PC-3 (cell line): ENCODE results near the gene CDC5L. TPM values are rescaled to one million over a fixed set of nuclear protein-coding genes. Genes with fewer than 3 reads are reported as not detected.
A peak's percentile ranks its signal among the peaks of the same experiment; 100 is the strongest.

Experiments
- ATAC-seq: fragments of 200-7000 bp; cut with Tn5 transposase; 2 replicates; pipeline ENCODE4 v1.9.1; 2020; ENCODE audit warnings: mild to moderate bottlenecking, moderate library complexity
- BruUV-seq: library from RNA; stranded (reverse); fragments of 400-500 nt; replicated peaks from 2 replicates; lab custom pipeline; 2021; lab: Mats Ljungman, UMichigan
- CTCF ChIA-PET: fragments of 300-600 bp; sonication (Branson Sonifier 250); formaldehyde crosslinking; loops from one replicate; lab custom pipeline; 2022; ENCODE audit warnings: antibody characterized with exemption; lab: Charles Lee
- POLR2A ChIA-PET: fragments of 300-600 bp; sonication (Branson Sonifier 250); formaldehyde crosslinking; loops from one replicate; lab custom pipeline; 2022; ENCODE audit warnings: antibody characterized with exemption; ENCODE audit not compliant: unreplicated experiment; lab: Charles Lee
- DNase-seq: peaks from one replicate; pipeline ENCODE4 v3.0.0-alpha.2; 2015
- H2AFZ ChIP-seq: fragments of 300-600 bp; sonication (generic); 2 replicates; pipeline ENCODE4 v1.6.0; 2016; ENCODE audit warnings: antibody characterized with exemption, low read length
- H3F3A ChIP-seq: fragments of 300-600 bp; sonication (generic); one replicate; pipeline ENCODE4 v1.6.0; 2017; ENCODE audit warnings: antibody characterized with exemption, low read length, control low read depth, mild to moderate bottlenecking; ENCODE audit not compliant: unreplicated experiment
- H3K27ac ChIP-seq: fragments of 300-600 bp; sonication (generic); 2 replicates; pipeline ENCODE4 v1.5.1; 2016; ENCODE audit warnings: mild to moderate bottlenecking, low read length
- H3K27me3 ChIP-seq: fragments of 300-600 bp; sonication (generic); 2 replicates; pipeline ENCODE4 v1.6.1; 2016; ENCODE audit warnings: low read length, mixed read lengths
- H3K36me3 ChIP-seq: fragments of 300-600 bp; sonication (generic); 2 replicates; pipeline ENCODE4 v1.6.1; 2016; ENCODE audit warnings: low read depth, mixed run types, low read length, mixed read lengths
- H3K4me1 ChIP-seq: fragments of 300-600 bp; sonication (generic); 2 replicates; pipeline ENCODE4 v1.5.1; 2016; ENCODE audit warnings: low read length; ENCODE audit not compliant: insufficient read depth
- H3K4me2 ChIP-seq: fragments of 300-600 bp; sonication (generic); 2 replicates; pipeline ENCODE4 v1.6.0; 2016; ENCODE audit warnings: low read length
- H3K4me3 ChIP-seq: fragments of 300-600 bp; sonication (generic); 2 replicates; pipeline ENCODE4 v1.5.1; 2016; ENCODE audit warnings: mild to moderate bottlenecking, low read length, mixed read lengths
- H3K79me2 ChIP-seq: fragments of 300-600 bp; sonication (generic); 2 replicates; pipeline ENCODE4 v1.6.1; 2017; ENCODE audit warnings: low read length, mixed read lengths
- H3K9ac ChIP-seq: fragments of 300-600 bp; sonication (generic); 2 replicates; pipeline ENCODE4 v1.6.0; 2016; ENCODE audit warnings: mild to moderate bottlenecking, low read length
- H3K9me2 ChIP-seq: fragments of 300-600 bp; sonication (generic); replicated peaks from 2 replicates; pipeline ENCODE4 v1.6.1; 2016; ENCODE audit warnings: mixed run types, low read length, mixed read lengths
- H3K9me3 ChIP-seq: fragments of 300-600 bp; sonication (generic); 2 replicates; pipeline ENCODE4 v1.6.1; 2016; ENCODE audit warnings: low read length, mixed read lengths
- H4K20me1 ChIP-seq: fragments of 300-600 bp; sonication (generic); 2 replicates; pipeline ENCODE4 v1.6.1; 2016; ENCODE audit warnings: low read length, mixed read lengths
- EZH2 ChIP-seq: fragments of 300-600 bp; sonication (generic); IDR thresholded peaks from one replicate; pipeline ENCODE4 v1.6.1; 2017; ENCODE audit warnings: antibody characterized with exemption, mild to moderate bottlenecking, low read length; ENCODE audit not compliant: unreplicated experiment
- EZH2phosphoT487 ChIP-seq: fragments of 300-600 bp; sonication (generic); IDR thresholded peaks from 2 replicates; pipeline ENCODE4 v1.6.1; 2018; ENCODE audit warnings: mild to moderate bottlenecking, antibody characterized with exemption, low read length, borderline replicate concordance
- intact Hi-C: fragments of 100-400 bp; cut with micrococcal nuclease; formaldehyde crosslinking; loops from 2 replicates; pipeline ENCODE4 v1.9.0; 2023
- total RNA-seq: library from RNA; depleted of rRNA; stranded (reverse); fragments of >200 nt; gene quantifications from 2 replicates; pipeline ENCODE4 v1.2.3, GENCODE V29; 2014
- TF ChIP-seq, protein P1 (sequence below): fragments of 300-600 bp; sonication (generic); conservative IDR thresholded peaks from 2 replicates; pipeline ENCODE4 v1.5.1; 2017; ENCODE audit warnings: antibody characterized with exemption, low read depth, mild to moderate bottlenecking, low read length

Gene CDC5L
- total RNA-seq, 1 experiment from 2014 or later, result 23.0 TPM

DNA sequence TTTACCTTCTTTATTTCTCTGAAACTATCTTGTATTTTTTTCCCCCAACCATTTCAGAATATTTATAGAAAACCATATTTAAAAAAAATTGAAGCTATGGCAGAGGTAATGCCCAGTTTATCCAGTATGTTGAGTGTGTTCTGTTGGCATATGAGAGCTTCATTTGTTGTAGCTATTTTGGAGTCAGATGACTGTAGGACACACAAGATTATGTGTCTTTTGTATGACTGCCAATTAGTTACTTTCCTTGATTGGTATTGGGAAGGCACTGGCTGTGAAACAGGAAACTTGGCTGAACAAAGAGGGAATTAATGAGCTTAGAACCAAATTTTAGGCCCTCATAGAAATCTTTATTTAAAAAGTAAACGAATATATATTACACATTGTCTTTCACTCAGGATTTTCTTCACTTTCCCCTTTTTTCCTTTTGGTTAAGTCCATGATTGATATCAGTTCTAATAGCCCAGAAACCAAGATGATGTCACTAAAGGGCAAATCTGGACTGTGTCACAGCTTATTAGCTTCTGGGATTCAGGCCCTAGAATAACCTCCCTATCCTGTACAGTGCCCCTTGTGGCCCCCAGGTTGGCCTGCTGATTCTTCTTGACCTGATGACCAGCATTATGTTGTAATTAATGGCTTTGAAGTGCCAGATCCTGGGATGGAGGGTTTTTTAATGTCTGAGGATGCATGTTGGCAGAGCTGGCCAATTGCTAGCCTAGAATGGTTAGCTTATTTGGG, 10.1 kb downstream of the CDC5L start:
- H3K27ac ChIP-seq, result no peak overlapping the region
- intact Hi-C loops, result no loop called here
- no peak for ATAC-seq
- CTCF ChIA-PET, result no interaction called here
- H3K9me3 ChIP-seq, result no peaks in the 10 kb centered on the region
- no peaks in the 10 kb centered on the region for H4K20me1 ChIP-seq
- H3K4me1 ChIP-seq, result no peaks in the 10 kb centered on the region
- POLR2A ChIA-PET, result no interaction called here
- H3K36me3 ChIP-seq, result peaks cover 80% of the 10 kb centered on the region
- peaks cover 16% of the 10 kb centered on the region for H3K79me2 ChIP-seq
- no peak overlapping the region for H3K4me2 ChIP-seq
- no peak overlapping the region for H3K4me3 ChIP-seq
- no peaks in the 10 kb centered on the region for H3K27me3 ChIP-seq
- no peak overlapping the region for H3K9ac ChIP-seq
- no peak overlapping the region for H2AFZ ChIP-seq
- no peaks in the 10 kb centered on the region for H3F3A ChIP-seq
- no peaks in the 10 kb centered on the region for H3K9me2 ChIP-seq
- no TSS peak for BruUV-seq
- TF ChIP-seq EZH2phosphoT487 (no peak), EZH2 (no peak)
- TF ChIP-seq, protein P1, sequence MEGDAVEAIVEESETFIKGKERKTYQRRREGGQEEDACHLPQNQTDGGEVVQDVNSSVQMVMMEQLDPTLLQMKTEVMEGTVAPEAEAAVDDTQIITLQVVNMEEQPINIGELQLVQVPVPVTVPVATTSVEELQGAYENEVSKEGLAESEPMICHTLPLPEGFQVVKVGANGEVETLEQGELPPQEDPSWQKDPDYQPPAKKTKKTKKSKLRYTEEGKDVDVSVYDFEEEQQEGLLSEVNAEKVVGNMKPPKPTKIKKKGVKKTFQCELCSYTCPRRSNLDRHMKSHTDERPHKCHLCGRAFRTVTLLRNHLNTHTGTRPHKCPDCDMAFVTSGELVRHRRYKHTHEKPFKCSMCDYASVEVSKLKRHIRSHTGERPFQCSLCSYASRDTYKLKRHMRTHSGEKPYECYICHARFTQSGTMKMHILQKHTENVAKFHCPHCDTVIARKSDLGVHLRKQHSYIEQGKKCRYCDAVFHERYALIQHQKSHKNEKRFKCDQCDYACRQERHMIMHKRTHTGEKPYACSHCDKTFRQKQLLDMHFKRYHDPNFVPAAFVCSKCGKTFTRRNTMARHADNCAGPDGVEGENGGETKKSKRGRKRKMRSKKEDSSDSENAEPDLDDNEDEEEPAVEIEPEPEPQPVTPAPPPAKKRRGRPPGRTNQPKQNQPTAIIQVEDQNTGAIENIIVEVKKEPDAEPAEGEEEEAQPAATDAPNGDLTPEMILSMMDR, result 0 out of 2 replicates have a peak, but pooled peaks have one; percentile 10
- no peak for DNase-seq

GRCh38 chr6:44399991-44400390, 12.5 kb downstream of the CDC5L start:
- ChIA-PET POLR2A (no interaction called here), CTCF (no interaction called here)
- TF ChIP-seq EZH2phosphoT487 (no peak), EZH2 (no peak)
- TF ChIP-seq, protein P1, result no peak
- no peak overlapping the region for H2AFZ ChIP-seq
- no peak overlapping the region for H3K27ac ChIP-seq
- no peak overlapping the region for H3K9ac ChIP-seq
- peaks cover 77% of the 10 kb centered on the region for H3K36me3 ChIP-seq
- H3K4me3 ChIP-seq, result no peak overlapping the region
- BruUV-seq, result no TSS peak
- H3K9me3 ChIP-seq, result no peaks in the 10 kb centered on the region
- H3F3A ChIP-seq, result peaks cover 3% of the 10 kb centered on the region
- peaks cover 18% of the 10 kb centered on the region for H3K79me2 ChIP-seq
- no peak for DNase-seq
- 0 out of 2 replicates have a peak, but pooled peaks cover 5% of the 10 kb centered on the region for H4K20me1 ChIP-seq
- no peak for ATAC-seq
- H3K9me2 ChIP-seq, result no peaks in the 10 kb centered on the region
- no peaks in the 10 kb centered on the region for H3K27me3 ChIP-seq
- peaks cover 10% of the 10 kb centered on the region for H3K4me1 ChIP-seq
- intact Hi-C loops, result no loop called here
- no peak overlapping the region for H3K4me2 ChIP-seq

DNA sequence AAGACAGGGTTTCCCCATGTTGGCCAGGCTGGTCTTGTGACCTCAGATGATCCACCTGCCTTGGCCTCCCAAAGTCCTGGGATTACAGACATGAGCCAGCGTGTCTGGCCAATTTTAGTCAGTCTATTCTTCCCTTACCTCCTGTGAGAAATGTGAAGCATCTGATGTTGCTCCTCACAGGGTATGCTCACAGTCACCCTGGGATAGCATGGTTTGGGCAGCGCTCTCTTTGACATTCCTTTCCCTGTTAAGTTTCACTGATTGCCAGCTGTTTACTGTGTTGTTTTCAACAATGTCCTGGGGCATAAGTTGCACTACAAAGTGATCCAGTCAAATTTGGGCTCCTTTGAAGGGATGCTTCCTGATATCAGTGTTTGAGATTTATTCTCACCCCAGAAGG, 13.1 kb downstream of the CDC5L start:
- BruUV-seq, result no TSS peak
- Histone ChIP-seq H4K20me1 (0 out of 2 replicates have a peak, but pooled peaks cover 5% of the 10 kb centered on the region), H3K36me3 (peaks cover 77% of the 10 kb centered on the region), H3K9me2 (no peaks in the 10 kb centered on the region), H3K9me3 (no peaks in the 10 kb centered on the region), H3K9ac (no peak overlapping the region), H3K4me2 (no peak overlapping the region), H3K4me3 (no peak overlapping the region), H2AFZ (no peak overlapping the region), H3K27ac (no peak overlapping the region), H3F3A (peaks cover 3% of the 10 kb centered on the region), H3K4me1 (peaks cover 11% of the 10 kb centered on the region), H3K79me2 (peaks cover 18% of the 10 kb centered on the region), H3K27me3 (no peaks in the 10 kb centered on the region)
- DNase-seq (no peak), ATAC-seq (no peak)
- intact Hi-C loops, result no loop called here
- CTCF ChIA-PET, result no interaction called here
- POLR2A ChIA-PET, result no interaction called here
- TF ChIP-seq EZH2, result no peak
- TF ChIP-seq, protein P1, result no peak
- no peak for TF ChIP-seq EZH2phosphoT487
